Suprapubic skin (tissue), 4 donors: Measurements from ENCODE around the gene ZNF213. TPM values are rescaled to one million over a fixed set of nuclear protein-coding genes. Genes with fewer than 3 reads are reported as not detected.
A peak's percentile ranks its signal among the peaks of the same experiment; 100 is the strongest.

ENCODE experiments used
- DNase-seq, 2 donors: peaks; one replicate each; pipeline ENCODE4 v3.0.0-alpha.2; 2019; ENCODE audit warnings: low spot score in 2 of 2
- H3K27ac ChIP-seq: fragments of 200-600 bp; sonication (generic); one replicate; pipeline ENCODE4 v1.5.1; 2019
- H3K27me3 ChIP-seq: fragments of 200-600 bp; sonication (generic); one replicate; pipeline ENCODE4 v1.5.1; 2019
- H3K36me3 ChIP-seq: fragments of 200-600 bp; sonication (generic); one replicate; pipeline ENCODE4 v1.5.1; 2019
- H3K4me1 ChIP-seq: fragments of 200-600 bp; sonication (generic); one replicate; pipeline ENCODE4 v1.5.1; 2019
- H3K4me3 ChIP-seq: fragments of 200-600 bp; sonication (generic); one replicate; pipeline ENCODE4 v1.5.1; 2019; ENCODE audit warnings: mild to moderate bottlenecking
- H3K9me3 ChIP-seq: fragments of 200-600 bp; sonication (generic); one replicate; pipeline ENCODE4 v1.5.1; 2019
- EP300 ChIP-seq: sonication (generic); formaldehyde crosslinking; IDR thresholded peaks from one replicate; pipeline ENCODE4 v1.6.1; 2017; ENCODE audit warnings: antibody characterized with exemption
- POLR2A ChIP-seq, 2 donors: fragments of 450-650 bp; IDR thresholded peaks; one replicate each; pipeline ENCODE4 v1.6.1; 2017; ENCODE audit warnings: antibody characterized with exemption in 2 of 2, mild to moderate bottlenecking in 2 of 2, moderate library complexity in 2 of 2
- POLR2AphosphoS5 ChIP-seq, 3 donors: sonication (generic); formaldehyde crosslinking; IDR thresholded peaks; one replicate each; pipeline ENCODE4 v1.6.1; 2017; ENCODE audit warnings: antibody characterized with exemption in 3 of 3
- WGBS: methylation state at CpG from one replicate; pipeline ENCODE4 v1.1.5; 2018; 5-methylcytosine and 5-hydroxymethylcytosine counted together
- total RNA-seq, 4 donors: library from RNA; depleted of rRNA; stranded (reverse); fragments of >200 nt; gene quantifications; one replicate each; pipeline ENCODE4 v1.1.0, GENCODE V29; 2016
- TF ChIP-seq, protein P1 (sequence below), 2 donors: fragments of 200-600 bp in 1 of 2; fragments of 450-650 bp in 1 of 2; sonication (generic) in 1 of 2; IDR thresholded peaks; one replicate each; pipeline ENCODE4 v1.5.1; 2016 to 2019; ENCODE audit warnings: antibody characterized with exemption in 2 of 2, mild to moderate bottlenecking in 1 of 2, moderate library complexity in 1 of 2

The ZNF213 gene
- total RNA-seq, 4 donors from 2014 or later = 14.0 to 18.0 (median 16.4) TPM

GRCh38 chr16:3120435-3120834 lies 14.4 kb upstream of the ZNF213 start:
- DNase-seq = no peak
- TF ChIP-seq POLR2A (IDR thresholded peaks at IDR 0.05) (no peak), POLR2AphosphoS5 (IDR thresholded peaks at IDR 0.05) (no peak), EP300 (no peak)
- TF ChIP-seq, protein P1, sequence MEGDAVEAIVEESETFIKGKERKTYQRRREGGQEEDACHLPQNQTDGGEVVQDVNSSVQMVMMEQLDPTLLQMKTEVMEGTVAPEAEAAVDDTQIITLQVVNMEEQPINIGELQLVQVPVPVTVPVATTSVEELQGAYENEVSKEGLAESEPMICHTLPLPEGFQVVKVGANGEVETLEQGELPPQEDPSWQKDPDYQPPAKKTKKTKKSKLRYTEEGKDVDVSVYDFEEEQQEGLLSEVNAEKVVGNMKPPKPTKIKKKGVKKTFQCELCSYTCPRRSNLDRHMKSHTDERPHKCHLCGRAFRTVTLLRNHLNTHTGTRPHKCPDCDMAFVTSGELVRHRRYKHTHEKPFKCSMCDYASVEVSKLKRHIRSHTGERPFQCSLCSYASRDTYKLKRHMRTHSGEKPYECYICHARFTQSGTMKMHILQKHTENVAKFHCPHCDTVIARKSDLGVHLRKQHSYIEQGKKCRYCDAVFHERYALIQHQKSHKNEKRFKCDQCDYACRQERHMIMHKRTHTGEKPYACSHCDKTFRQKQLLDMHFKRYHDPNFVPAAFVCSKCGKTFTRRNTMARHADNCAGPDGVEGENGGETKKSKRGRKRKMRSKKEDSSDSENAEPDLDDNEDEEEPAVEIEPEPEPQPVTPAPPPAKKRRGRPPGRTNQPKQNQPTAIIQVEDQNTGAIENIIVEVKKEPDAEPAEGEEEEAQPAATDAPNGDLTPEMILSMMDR (IDR thresholded peaks at IDR 0.05) = no peak
- Histone ChIP-seq H3K4me1 (peaks cover 14% of the 10 kb centered on the region), H3K4me3 (no peak overlapping the region), H3K27me3 (no peaks in the 10 kb centered on the region), H3K27ac (no peak overlapping the region), H3K36me3 (peaks cover 46% of the 10 kb centered on the region), H3K9me3 (no peaks in the 10 kb centered on the region)
- 87% methylated on average over 16 of the region's 16 CpGs for WGBS

DNA sequence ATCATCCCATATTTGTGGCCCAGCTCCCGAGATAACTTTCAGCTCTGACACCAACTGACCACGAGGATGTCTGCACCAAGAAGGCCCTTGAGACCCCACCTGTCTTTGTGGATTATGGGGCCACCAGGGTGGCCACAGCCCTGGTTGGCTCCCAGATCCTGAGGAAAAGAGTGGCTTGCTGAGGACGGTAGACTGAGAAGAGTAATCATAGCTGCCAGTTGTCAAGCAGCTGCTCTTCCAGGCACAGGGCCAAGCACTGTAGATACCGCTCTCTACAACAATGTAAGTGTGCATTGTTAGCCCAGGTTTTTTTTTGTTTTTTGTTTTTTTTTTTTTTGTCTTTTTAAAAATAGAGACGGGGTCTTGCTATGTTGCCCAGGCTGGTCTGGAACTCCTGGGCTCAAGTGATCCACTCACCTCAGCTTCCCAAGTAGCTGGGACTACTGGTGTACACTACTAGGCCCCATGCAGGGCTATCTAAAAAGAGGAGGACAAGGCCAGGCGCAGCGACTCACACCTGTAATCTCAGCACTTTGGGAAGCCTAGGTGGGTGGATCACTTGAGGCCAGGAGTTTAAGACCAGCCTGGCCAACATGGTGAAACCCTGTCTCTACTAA lies 12.9 kb upstream of the ZNF213 start:
- Histone ChIP-seq H3K27ac (no peak overlapping the region), H3K27me3 (no peaks in the 10 kb centered on the region), H3K9me3 (no peaks in the 10 kb centered on the region), H3K36me3 (peaks cover 30% of the 10 kb centered on the region), H3K4me3 (no peak overlapping the region), H3K4me1 (peaks cover 17% of the 10 kb centered on the region)
- TF ChIP-seq POLR2A (IDR thresholded peaks at IDR 0.05) (no peak), EP300 (no peak), POLR2AphosphoS5 (IDR thresholded peaks at IDR 0.05) (no peak)
- TF ChIP-seq, protein P1 (IDR thresholded peaks at IDR 0.05) = no peak
- WGBS = 70% methylated on average over 7 of the region's 7 CpGs
- DNase-seq = no peak

- DNase-seq = no peak
- no peaks in the 10 kb centered on the region for H3K9me3 ChIP-seq
- H3K27ac ChIP-seq = no peak overlapping the region
- H3K4me1 ChIP-seq = peaks cover 26% of the 10 kb centered on the region
- no peak overlapping the region for H3K4me3 ChIP-seq
- H3K27me3 ChIP-seq = no peaks in the 10 kb centered on the region
- H3K36me3 ChIP-seq = peaks cover 28% of the 10 kb centered on the region
- WGBS = 64% methylated on average over 8 of the region's 8 CpGs
- TF ChIP-seq POLR2A (IDR thresholded peaks at IDR 0.05) (no peak), POLR2AphosphoS5 (IDR thresholded peaks at IDR 0.05) (no peak)
Measured at GRCh38 chr16:3122926-3123570, 11.8 kb upstream of the ZNF213 start.

- peak; percentile 98 to 99 for DNase-seq
- Histone ChIP-seq H3K4me3 (peak overlapping the region; percentile 61), H3K4me1 (peaks cover 38% of the 10 kb centered on the region), H3K36me3 (peaks cover 17% of the 10 kb centered on the region), H3K9me3 (no peaks in the 10 kb centered on the region), H3K27me3 (no peaks in the 10 kb centered on the region), H3K27ac (peak overlapping the region; percentile 72)
- peak in 2 of 3 donors; percentile 30 to 46 for TF ChIP-seq POLR2AphosphoS5 (IDR thresholded peaks at IDR 0.05)
- TF ChIP-seq, protein P1 (IDR thresholded peaks at IDR 0.05) = no peak
- TF ChIP-seq EP300 = no peak
- TF ChIP-seq POLR2A (IDR thresholded peaks at IDR 0.05) = no peak
- WGBS = under 1% methylated on average over 49 of the region's 72 CpGs
Measured at GRCh38 chr16:3123986-3124886, 10.6 kb upstream of the ZNF213 start.

DNA sequence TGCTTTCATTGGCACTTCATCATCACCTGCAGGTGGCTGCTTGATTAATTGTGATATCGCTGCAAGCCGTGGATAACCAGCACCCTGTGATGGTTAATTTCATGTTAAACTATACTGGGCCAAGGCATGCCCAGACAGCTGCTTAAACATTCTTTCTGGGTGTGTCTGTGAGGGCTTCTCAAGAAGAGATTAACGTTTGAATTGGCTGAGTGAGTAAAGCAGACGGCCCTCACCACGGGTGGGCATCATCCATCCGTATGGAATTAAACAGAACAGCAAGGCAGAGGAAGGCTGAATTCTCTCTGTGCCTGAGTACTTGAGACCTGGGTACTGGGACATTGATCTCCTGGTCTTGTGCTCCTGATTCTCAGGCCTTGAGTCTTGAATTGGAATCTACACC lies 7.1 kb upstream of the ZNF213 start:
- Histone ChIP-seq H3K4me3 (no peak overlapping the region), H3K36me3 (peaks cover 5% of the 10 kb centered on the region), H3K9me3 (no peaks in the 10 kb centered on the region), H3K27ac (no peak overlapping the region), H3K27me3 (no peaks in the 10 kb centered on the region), H3K4me1 (peaks cover 51% of the 10 kb centered on the region)
- no peak for TF ChIP-seq EP300
- TF ChIP-seq, protein P1 (IDR thresholded peaks at IDR 0.05) = no peak
- no peak for TF ChIP-seq POLR2AphosphoS5 (IDR thresholded peaks at IDR 0.05)
- TF ChIP-seq POLR2A (IDR thresholded peaks at IDR 0.05) = no peak
- no peak for DNase-seq
- 52% methylated on average over 6 of the region's 6 CpGs for WGBS
